Measurements from ENCODE around the gene IKZF2.

Gene IKZF2

GRCh38 chr2:212958757-212959295 is 192.6 kb downstream of the IKZF2 start:
- no peak overlapping the region for H3K27ac ChIP-seq
- TF ChIP-seq, protein P1, sequence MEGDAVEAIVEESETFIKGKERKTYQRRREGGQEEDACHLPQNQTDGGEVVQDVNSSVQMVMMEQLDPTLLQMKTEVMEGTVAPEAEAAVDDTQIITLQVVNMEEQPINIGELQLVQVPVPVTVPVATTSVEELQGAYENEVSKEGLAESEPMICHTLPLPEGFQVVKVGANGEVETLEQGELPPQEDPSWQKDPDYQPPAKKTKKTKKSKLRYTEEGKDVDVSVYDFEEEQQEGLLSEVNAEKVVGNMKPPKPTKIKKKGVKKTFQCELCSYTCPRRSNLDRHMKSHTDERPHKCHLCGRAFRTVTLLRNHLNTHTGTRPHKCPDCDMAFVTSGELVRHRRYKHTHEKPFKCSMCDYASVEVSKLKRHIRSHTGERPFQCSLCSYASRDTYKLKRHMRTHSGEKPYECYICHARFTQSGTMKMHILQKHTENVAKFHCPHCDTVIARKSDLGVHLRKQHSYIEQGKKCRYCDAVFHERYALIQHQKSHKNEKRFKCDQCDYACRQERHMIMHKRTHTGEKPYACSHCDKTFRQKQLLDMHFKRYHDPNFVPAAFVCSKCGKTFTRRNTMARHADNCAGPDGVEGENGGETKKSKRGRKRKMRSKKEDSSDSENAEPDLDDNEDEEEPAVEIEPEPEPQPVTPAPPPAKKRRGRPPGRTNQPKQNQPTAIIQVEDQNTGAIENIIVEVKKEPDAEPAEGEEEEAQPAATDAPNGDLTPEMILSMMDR (IDR thresholded peaks at IDR 0.05): no peak

DNA sequence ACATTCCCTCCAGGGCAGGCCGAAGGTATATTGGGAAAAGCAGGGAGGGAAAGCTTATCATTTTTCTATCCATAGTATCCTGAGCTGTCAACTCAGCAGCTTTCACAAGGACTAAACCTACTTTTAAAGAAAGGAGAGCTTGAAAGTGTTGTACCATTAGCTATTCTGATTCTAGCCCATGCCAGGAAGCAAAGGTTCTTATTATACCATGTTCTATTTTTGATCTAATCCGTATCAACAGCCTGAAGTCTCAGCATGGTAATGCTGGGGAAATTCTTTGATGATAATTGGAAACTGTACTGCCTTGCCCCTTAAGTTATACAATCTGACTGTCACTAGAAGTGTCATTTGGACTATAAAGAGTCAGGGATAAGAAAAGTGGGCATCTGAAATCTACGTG is 193.3 kb downstream of the IKZF2 start:
- TF ChIP-seq, protein P1 (IDR thresholded peaks at IDR 0.05): no peak
- DNase-seq (ENCODE audit: low spot score): no peak
- Histone ChIP-seq H3K4me3 (no peak overlapping the region), H3K27ac (no peak overlapping the region)

More at GRCh38 chr2:212958757-212959295, 192.6 kb downstream of the IKZF2 start:
- no peak overlapping the region for H3K4me3 ChIP-seq
- no peak for DNase-seq (ENCODE audit: low spot score)

- Histone ChIP-seq H3K27ac (no peak overlapping the region), H3K4me3 (no peak overlapping the region)
- no peak for DNase-seq (ENCODE audit: low spot score)
- TF ChIP-seq, protein P1 (IDR thresholded peaks at IDR 0.05): no peak
These were observed 193.8 kb downstream of the IKZF2 start for GRCh38 chr2:212957624-212958023.

DNA sequence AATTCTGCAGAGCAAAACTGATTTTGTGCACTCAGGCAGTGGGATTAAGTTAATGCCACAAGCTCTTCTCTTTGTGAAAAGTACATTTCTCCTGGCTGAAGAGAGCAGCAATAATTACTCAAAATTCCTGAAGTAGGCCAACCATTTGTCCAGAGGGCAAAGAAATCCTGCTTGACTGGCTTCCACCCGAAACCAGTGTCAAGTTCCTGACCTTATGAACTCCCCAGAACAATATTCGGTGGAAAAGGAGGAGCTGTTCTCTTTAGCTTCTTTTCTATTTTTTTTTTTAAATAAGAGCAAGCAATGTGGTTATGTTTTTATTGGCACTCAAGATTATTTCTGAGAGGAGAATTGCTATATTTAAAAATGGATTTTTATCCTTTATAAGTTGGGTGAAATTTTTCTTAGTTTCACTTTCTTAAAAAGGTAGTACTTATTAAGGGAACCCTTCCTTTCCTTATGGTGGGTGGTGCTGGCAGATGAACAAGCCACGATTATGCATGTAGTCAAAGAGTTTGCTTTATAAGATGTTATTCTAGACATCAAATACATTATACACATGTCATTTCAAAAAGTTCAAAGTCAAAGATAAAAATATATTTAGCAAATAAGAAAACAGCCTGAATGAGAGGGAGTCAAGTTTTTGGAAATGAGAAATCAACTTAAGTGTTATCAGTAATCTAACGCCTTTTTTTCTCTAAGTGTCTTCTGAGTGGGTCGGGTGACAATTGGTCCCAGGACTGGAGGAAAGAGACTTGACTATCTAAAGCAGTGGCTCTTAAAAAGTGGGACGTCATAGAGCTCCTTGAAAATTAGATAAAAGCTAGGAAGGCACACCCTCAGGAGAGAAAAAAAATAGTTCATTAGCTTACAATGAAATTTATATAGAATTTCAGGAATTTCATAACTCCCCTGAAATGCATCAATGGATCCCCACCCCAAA is 194.5 kb downstream of the IKZF2 start:
- TF ChIP-seq, protein P1 (IDR thresholded peaks at IDR 0.05): no peak
- no peak for DNase-seq (ENCODE audit: low spot score)
- Histone ChIP-seq H3K4me3 (peak overlapping the region; percentile 37), H3K27ac (peak overlapping the region in 1 of 2 donors; percentile 61)

DNA sequence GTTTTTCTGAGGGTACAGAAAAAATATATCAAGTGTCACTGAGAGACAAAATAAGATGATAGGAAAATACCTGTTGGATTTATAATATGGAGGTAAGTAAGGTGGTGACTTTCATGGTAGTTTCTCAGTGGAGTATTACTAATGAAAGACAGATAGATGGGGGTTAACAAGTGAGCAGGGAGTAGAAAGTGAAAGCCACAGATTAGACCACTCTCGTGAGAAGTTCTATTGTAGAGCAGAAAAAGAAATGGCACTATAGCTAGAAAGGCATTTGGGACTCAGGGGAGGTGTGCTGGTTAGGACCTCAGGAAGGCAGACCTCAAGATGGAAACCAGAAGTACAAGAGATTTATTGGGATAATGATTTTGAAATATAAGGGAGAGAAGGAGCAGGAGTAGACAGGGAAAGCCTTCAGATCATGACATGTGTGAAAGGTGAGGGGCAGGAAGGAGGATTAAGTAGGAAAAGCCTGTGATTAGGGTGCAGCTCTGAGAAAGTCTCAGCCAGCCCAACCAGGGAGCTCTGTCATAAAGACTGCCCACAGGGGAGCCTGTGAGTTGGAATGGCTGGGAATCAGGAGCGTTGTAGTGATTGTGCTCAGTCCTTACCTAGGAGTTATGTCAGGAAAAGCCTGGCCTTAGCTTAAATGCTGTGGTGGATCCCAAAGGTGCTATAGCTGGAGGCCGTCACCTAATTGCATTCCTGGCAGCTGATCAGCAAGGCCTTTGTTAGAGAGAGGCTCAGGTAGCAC is 198.1 kb downstream of the IKZF2 start:
- DNase-seq (ENCODE audit: low spot score): no peak
- TF ChIP-seq, protein P1 (IDR thresholded peaks at IDR 0.05): no peak
- Histone ChIP-seq H3K4me3 (no peak overlapping the region), H3K27ac (no peak overlapping the region)

DNA sequence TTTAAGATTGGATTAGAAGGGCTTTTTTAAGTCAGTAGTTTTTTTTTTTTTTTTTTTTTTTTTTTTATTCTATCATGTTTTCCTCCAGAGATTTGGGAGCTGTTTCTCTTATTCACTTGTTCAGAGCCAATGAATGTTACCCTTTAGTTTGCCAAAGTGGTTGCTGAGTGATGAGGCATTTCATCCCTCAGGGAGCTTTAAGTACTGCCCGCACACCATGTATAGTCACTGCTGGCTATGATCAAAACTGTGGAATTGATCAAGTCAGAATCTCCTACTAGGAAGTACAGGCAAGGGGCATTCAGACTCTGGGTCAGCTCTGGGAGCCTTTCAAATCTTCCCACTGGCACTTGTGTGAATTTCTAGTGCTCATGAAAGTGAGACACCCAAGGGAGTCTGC is 201.6 kb downstream of the IKZF2 start:
- H3K27ac ChIP-seq: no peak overlapping the region
- TF ChIP-seq, protein P1 (IDR thresholded peaks at IDR 0.05): no peak
- DNase-seq (ENCODE audit: low spot score): no peak
- no peak overlapping the region for H3K4me3 ChIP-seq
